Mucosa of stomach (tissue), 1 donor: ENCODE results near the gene DDX10.
"Not testable (repeated sequence)": the region's sequence is repeated elsewhere in the genome, so short reads cannot be mapped to it uniquely, and the experiment has no call there.

Source experiments
- H3K27me3 ChIP-seq: one replicate; pipeline ENCODE4 v1.7.0; 2013; ENCODE audit warnings: mild to moderate bottlenecking, low read length; ENCODE audit not compliant: control insufficient read depth, insufficient read depth
- H3K36me3 ChIP-seq: one replicate; pipeline ENCODE4 v1.7.0; 2013; ENCODE audit warnings: low read length; ENCODE audit not compliant: control insufficient read depth, insufficient read depth
- H3K4me1 ChIP-seq: one replicate; pipeline ENCODE4 v1.7.0; 2013; ENCODE audit warnings: mild to moderate bottlenecking, low read length; ENCODE audit not compliant: control insufficient read depth, insufficient read depth
- H3K4me3 ChIP-seq: one replicate; pipeline ENCODE4 v1.7.0; 2013; ENCODE audit warnings: low read length
- H3K9ac ChIP-seq: one replicate; pipeline ENCODE4 v1.7.0; 2013; ENCODE audit warnings: mild to moderate bottlenecking, low read length, moderate library complexity
- H3K9me3 ChIP-seq: one replicate; pipeline ENCODE4 v1.7.0; 2013; ENCODE audit warnings: mild to moderate bottlenecking, low read length, moderate library complexity; ENCODE audit not compliant: control insufficient read depth
- donor health status: Pancreatic carcinoma.

DDX10 gene

GRCh38 chr11:108817976-108818375 is 153.1 kb downstream of the DDX10 start:
- H3K4me1 ChIP-seq: peaks cover 6% of the 10 kb centered on the region
- no peaks in the 10 kb centered on the region for H3K9me3 ChIP-seq
- H3K27me3 ChIP-seq: no peaks in the 10 kb centered on the region
- no peak overlapping the region for H3K4me3 ChIP-seq
- H3K9ac ChIP-seq: no peak overlapping the region
- H3K36me3 ChIP-seq: no peaks in the 10 kb centered on the region

DNA sequence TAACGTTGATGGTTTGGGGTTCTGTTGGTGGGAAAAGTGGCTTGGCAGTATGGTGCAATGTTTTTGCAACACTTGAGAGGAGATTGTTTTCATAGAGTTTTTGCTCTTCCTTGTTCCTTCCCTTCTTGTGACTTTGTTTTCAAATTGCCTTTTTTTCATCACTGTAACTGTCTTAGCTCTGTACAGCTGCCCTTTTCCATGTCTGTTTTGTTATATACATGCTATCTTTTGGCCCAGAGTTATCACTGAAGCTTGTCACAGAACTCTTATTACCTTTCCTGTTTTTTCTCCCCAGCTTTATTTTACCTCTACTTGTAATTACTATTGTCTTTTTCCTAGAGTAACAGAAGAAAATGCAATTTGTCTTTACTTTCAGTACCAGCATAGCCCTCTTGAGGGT is 154.1 kb downstream of the DDX10 start:
- peaks cover 6% of the 10 kb centered on the region for H3K4me1 ChIP-seq
- H3K27me3 ChIP-seq: no peaks in the 10 kb centered on the region
- H3K4me3 ChIP-seq: no peak overlapping the region
- no peaks in the 10 kb centered on the region for H3K36me3 ChIP-seq
- H3K9ac ChIP-seq: no peak overlapping the region
- no peaks in the 10 kb centered on the region for H3K9me3 ChIP-seq

DNA sequence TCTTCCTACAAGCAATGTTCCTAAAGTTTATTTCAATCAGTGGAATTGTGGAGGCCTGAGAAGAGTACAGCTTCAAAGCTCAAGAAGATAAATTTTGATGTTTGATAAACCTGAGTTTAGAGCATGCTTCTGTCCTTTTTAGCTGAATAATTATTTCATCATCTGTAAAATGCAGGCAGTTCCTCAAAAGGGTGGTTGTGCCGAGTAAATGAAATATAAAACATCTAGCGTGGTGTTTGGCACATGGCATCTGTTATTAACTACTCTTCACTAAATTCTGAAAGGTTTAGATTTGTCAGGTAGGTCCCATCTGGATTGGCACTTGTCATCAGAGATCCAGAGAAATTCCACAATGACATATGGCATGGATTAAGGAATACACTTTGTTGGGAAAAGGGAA is 155.1 kb downstream of the DDX10 start:
- H3K9me3 ChIP-seq: no peaks in the 10 kb centered on the region
- H3K4me1 ChIP-seq: peaks cover 6% of the 10 kb centered on the region
- no peaks in the 10 kb centered on the region for H3K27me3 ChIP-seq
- no peaks in the 10 kb centered on the region for H3K36me3 ChIP-seq
- H3K9ac ChIP-seq: no peak overlapping the region
- no peak overlapping the region for H3K4me3 ChIP-seq

- not testable (repeated sequence) for H3K36me3 ChIP-seq, H3K9me3 ChIP-seq, H3K4me1 ChIP-seq, H3K9ac ChIP-seq, H3K4me3 ChIP-seq, H3K27me3 ChIP-seq
Measured at GRCh38 chr11:108823960-108824359, 159.1 kb downstream of the DDX10 start.

DNA sequence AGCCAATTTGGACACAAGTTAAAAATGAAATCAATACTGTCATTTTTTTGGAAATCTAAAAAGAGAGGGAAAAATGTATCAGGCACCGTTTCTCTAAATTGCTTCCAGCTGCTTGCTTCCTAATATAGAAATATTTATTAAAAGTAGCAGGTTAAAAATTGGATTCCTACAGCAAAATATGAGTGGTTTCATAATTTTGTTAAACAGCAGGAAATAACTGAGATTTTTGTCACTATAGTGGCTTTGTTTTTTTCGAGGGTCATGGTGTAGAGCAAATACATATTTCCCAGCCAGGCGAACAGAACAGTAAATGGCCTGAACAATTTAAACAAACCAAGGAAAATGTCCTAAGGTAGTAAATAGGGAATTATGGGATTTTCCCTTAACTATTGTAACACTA is 159.7 kb downstream of the DDX10 start:
- Histone ChIP-seq H3K9me3 (no peaks in the 10 kb centered on the region), H3K36me3 (no peaks in the 10 kb centered on the region), H3K27me3 (no peaks in the 10 kb centered on the region), H3K4me3 (no peak overlapping the region), H3K4me1 (no peaks in the 10 kb centered on the region), H3K9ac (no peak overlapping the region)

DNA sequence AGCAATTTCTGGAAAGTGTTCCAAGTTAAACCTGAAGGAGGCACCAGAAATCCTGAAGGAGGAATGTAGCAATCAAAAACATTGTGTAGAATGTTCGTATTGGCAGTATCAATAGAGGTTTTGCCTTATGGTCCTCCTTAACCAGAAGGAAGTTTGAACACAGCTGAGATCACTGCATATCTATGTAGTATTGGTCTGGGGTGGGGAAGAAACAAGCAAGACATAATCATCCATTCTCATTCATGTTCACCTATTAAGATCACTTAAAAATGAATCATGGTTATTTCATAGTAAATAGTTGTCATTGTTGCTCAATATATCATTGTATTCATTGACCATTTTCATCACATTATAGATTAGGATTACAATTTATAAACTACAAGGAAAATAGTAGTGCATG is 160.5 kb downstream of the DDX10 start:
- H3K4me1 ChIP-seq: no peaks in the 10 kb centered on the region
- no peaks in the 10 kb centered on the region for H3K36me3 ChIP-seq
- H3K9ac ChIP-seq: no peak overlapping the region
- H3K4me3 ChIP-seq: no peak overlapping the region
- H3K9me3 ChIP-seq: no peaks in the 10 kb centered on the region
- no peaks in the 10 kb centered on the region for H3K27me3 ChIP-seq

- Histone ChIP-seq H3K4me1 (no peaks in the 10 kb centered on the region), H3K4me3 (no peak overlapping the region), H3K9ac (no peak overlapping the region), H3K36me3 (no peaks in the 10 kb centered on the region), H3K27me3 (no peaks in the 10 kb centered on the region), H3K9me3 (no peaks in the 10 kb centered on the region)
Measured at GRCh38 chr11:108826136-108826535, 161.3 kb downstream of the DDX10 start.

- Histone ChIP-seq H3K9ac (no peak overlapping the region), H3K4me3 (no peak overlapping the region), H3K36me3 (no peaks in the 10 kb centered on the region), H3K9me3 (no peaks in the 10 kb centered on the region), H3K27me3 (no peaks in the 10 kb centered on the region), H3K4me1 (no peaks in the 10 kb centered on the region)
Measured at GRCh38 chr11:108835624-108836023, 170.8 kb downstream of the DDX10 start.

GRCh38 chr11:108836541-108836940 is 171.7 kb downstream of the DDX10 start:
- H3K36me3 ChIP-seq: no peaks in the 10 kb centered on the region
- no peaks in the 10 kb centered on the region for H3K9me3 ChIP-seq
- no peaks in the 10 kb centered on the region for H3K4me1 ChIP-seq
- no peaks in the 10 kb centered on the region for H3K27me3 ChIP-seq
- H3K4me3 ChIP-seq: no peak overlapping the region
- no peak overlapping the region for H3K9ac ChIP-seq

- H3K27me3 ChIP-seq: no peaks in the 10 kb centered on the region
- no peaks in the 10 kb centered on the region for H3K4me1 ChIP-seq
- no peak overlapping the region for H3K9ac ChIP-seq
- no peak overlapping the region for H3K4me3 ChIP-seq
- H3K9me3 ChIP-seq: no peaks in the 10 kb centered on the region
- H3K36me3 ChIP-seq: no peaks in the 10 kb centered on the region
Measured at GRCh38 chr11:108838102-108838791, 173.4 kb downstream of the DDX10 start.

DNA sequence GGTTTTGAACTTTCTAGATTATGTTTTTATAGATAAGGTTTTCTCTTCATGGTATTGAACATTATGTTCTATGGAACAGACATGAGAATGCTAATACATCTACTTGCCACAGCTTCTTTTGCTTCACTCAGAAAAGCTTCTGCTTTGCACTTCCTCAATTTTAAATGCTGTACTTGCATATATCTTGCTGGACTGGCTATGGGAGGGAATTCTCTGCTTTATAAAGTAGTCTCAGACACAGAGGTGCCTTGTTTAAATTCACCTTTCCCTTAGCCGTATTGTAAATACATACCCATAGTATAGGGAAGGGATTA is 173.9 kb downstream of the DDX10 start:
- no peaks in the 10 kb centered on the region for H3K9me3 ChIP-seq
- no peak overlapping the region for H3K9ac ChIP-seq
- H3K4me1 ChIP-seq: no peaks in the 10 kb centered on the region
- H3K36me3 ChIP-seq: no peaks in the 10 kb centered on the region
- no peaks in the 10 kb centered on the region for H3K27me3 ChIP-seq
- no peak overlapping the region for H3K4me3 ChIP-seq

DNA sequence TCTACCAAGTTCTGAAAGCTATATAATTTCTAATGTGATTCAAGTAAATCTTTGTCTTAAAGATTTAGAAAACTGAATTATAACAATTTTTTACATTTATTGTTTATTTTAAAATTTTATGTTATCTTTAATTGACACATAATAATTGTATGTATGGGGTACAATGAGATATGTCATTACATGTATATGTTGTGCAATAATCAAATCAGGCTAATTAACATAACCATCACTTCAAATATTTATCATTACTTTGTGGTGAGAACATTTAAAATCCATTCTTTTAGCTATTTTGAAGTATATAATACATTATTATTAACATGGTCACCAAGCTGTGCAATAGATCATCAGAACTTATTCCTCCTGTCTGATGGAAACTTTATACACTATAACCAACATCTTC is 181.1 kb downstream of the DDX10 start:
- Histone ChIP-seq H3K36me3 (no peaks in the 10 kb centered on the region), H3K27me3 (no peaks in the 10 kb centered on the region), H3K9ac (no peak overlapping the region), H3K4me3 (no peak overlapping the region), H3K4me1 (no peaks in the 10 kb centered on the region), H3K9me3 (no peaks in the 10 kb centered on the region)

GRCh38 chr11:108847298-108847990 is 182.6 kb downstream of the DDX10 start:
- Histone ChIP-seq H3K4me1 (no peaks in the 10 kb centered on the region), H3K9me3 (no peaks in the 10 kb centered on the region), H3K9ac (no peak overlapping the region), H3K27me3 (no peaks in the 10 kb centered on the region), H3K36me3 (no peaks in the 10 kb centered on the region), H3K4me3 (no peak overlapping the region)
